NB4 (cell line): Measurements from ENCODE around the gene MAPK8IP3.

Experiments
- DNase-seq: peaks from one replicate; pipeline ENCODE4 v3.0.0; 2010; ENCODE audit warnings: low read depth
- H3K4me3 ChIP-seq: one replicate; pipeline ENCODE4 v1.5.1; 2011; ENCODE audit warnings: mild to moderate bottlenecking, low read depth, low read length, moderate library complexity
- CTCF ChIP-seq: IDR thresholded peaks from one replicate; pipeline ENCODE4 v1.5.1; 2012; ENCODE audit warnings: low read depth, low read length
- MAX ChIP-seq: IDR thresholded peaks from 2 replicates; pipeline ENCODE4 v1.6.1; 2011; ENCODE audit warnings: low read depth, low read length
- MYC ChIP-seq: IDR thresholded peaks from 2 replicates; pipeline ENCODE4 v1.6.1; 2011; ENCODE audit warnings: low read depth, low read length
- POLR2A ChIP-seq: IDR thresholded peaks from 2 replicates; pipeline ENCODE4 v1.6.1; 2011; ENCODE audit warnings: mild to moderate bottlenecking; ENCODE audit not compliant: insufficient read length; ENCODE audit errors: extremely low read depth

The MAPK8IP3 gene

GRCh38 chr16:1681032-1681431 lies 25.0 kb upstream of the MAPK8IP3 start:
- TF ChIP-seq MYC (no peak), MAX (no peak), POLR2A (no peak), CTCF (no peak)
- no peak overlapping the region for H3K4me3 ChIP-seq
- no peak for DNase-seq

- no peak for TF ChIP-seq MYC
- no peak overlapping the region for H3K4me3 ChIP-seq
- no peak for DNase-seq
These were observed 18.3 kb upstream of the MAPK8IP3 start for GRCh38 chr16:1687427-1688316.

- H3K4me3 ChIP-seq, result no peak overlapping the region
- TF ChIP-seq CTCF (no peak), POLR2A (no peak), MYC (no peak), MAX (no peak)
- DNase-seq, result no peak
These were observed 17.0 kb upstream of the MAPK8IP3 start for GRCh38 chr16:1688807-1689560.

GRCh38 chr16:1689853-1690252 lies 16.1 kb upstream of the MAPK8IP3 start:
- DNase-seq, result no peak
- no peak overlapping the region for H3K4me3 ChIP-seq
- no peak for TF ChIP-seq MAX
- no peak for TF ChIP-seq MYC
- TF ChIP-seq POLR2A, result no peak
- no peak for TF ChIP-seq CTCF

GRCh38 chr16:1690810-1691209 lies 15.2 kb upstream of the MAPK8IP3 start:
- no peak overlapping the region for H3K4me3 ChIP-seq
- DNase-seq, result no peak
- TF ChIP-seq MYC (no peak), POLR2A (no peak), CTCF (no peak), MAX (no peak)

- no peak for TF ChIP-seq CTCF
- TF ChIP-seq POLR2A, result no peak
- no peak for TF ChIP-seq MAX
- no peak for TF ChIP-seq MYC
- H3K4me3 ChIP-seq, result no peak overlapping the region
- DNase-seq, result no peak
These were observed 14.7 kb upstream of the MAPK8IP3 start for GRCh38 chr16:1691276-1691675.
